Natural killer cell (primary cell): ENCODE measurements around the gene CRTC1. TPM values are rescaled to one million over a fixed set of nuclear protein-coding genes. Genes with fewer than 3 reads are reported as not detected.
"Not testable (repeated sequence)": the region's sequence is repeated elsewhere in the genome, so short reads cannot be mapped to it uniquely, and the experiment has no call there.

Experiments
- ATAC-seq, 3 donors: fragments of 150-1000 bp in 2 of 3; fragments of 200-7000 bp in 1 of 3; cut with Tn5 transposase; 1 replicate in 1 of 3; 2 replicates in 2 of 3; pipeline ENCODE4 v1.10.0; 2021; ENCODE audit warnings: mild to moderate bottlenecking in 2 of 3, moderate library complexity in 2 of 3
- DNase-seq, 2 donors: peaks; one replicate each; pipeline versions ENCODE4 v3.0.0 to v3.0.0-alpha.2; 2013 to 2021; ENCODE audit warnings: mixed read lengths in 1 of 2
- H3K27ac ChIP-seq: one replicate; pipeline ENCODE4 v1.5.1; 2013; ENCODE audit warnings: mild to moderate bottlenecking, low read length
- H3K27me3 ChIP-seq: one replicate; pipeline ENCODE4 v1.6.1; 2013; ENCODE audit warnings: low read length; ENCODE audit not compliant: control insufficient read depth, insufficient read depth
- H3K36me3 ChIP-seq: one replicate; pipeline ENCODE4 v1.6.1; 2013; ENCODE audit warnings: low read length; ENCODE audit not compliant: control insufficient read depth, insufficient read depth
- H3K4me1 ChIP-seq: one replicate; pipeline ENCODE4 v1.6.1; 2013; ENCODE audit warnings: low read length; ENCODE audit not compliant: control insufficient read depth, insufficient read depth
- H3K4me3 ChIP-seq: one replicate; pipeline ENCODE4 v1.5.1; 2013; ENCODE audit warnings: low read length
- H3K9me3 ChIP-seq: one replicate; pipeline ENCODE4 v1.6.1; 2013; ENCODE audit warnings: low read length; ENCODE audit not compliant: control insufficient read depth, insufficient read depth
- H3K27ac Mint-ChIP-seq, 2 donors: one replicate each; pipeline ENCODE4 v1.8.0; 2022; ENCODE audit warnings: mild to moderate bottlenecking in 2 of 2, mixed read lengths in 2 of 2, moderate library complexity in 1 of 2
- H3K27me3 Mint-ChIP-seq, 2 donors: one replicate each; pipeline ENCODE4 v1.8.0; 2022; ENCODE audit warnings: low read depth in 2 of 2, mixed read lengths in 2 of 2
- H3K36me3 Mint-ChIP-seq: one replicate; pipeline ENCODE4 v1.8.0; 2022; ENCODE audit warnings: mixed read lengths
- H3K4me1 Mint-ChIP-seq, 2 donors: one replicate each; pipeline ENCODE4 v1.8.0; 2022; ENCODE audit warnings: mixed read lengths in 2 of 2
- H3K4me3 Mint-ChIP-seq: one replicate; pipeline ENCODE4 v1.8.0; 2022; ENCODE audit warnings: mild to moderate bottlenecking, moderate library complexity, mixed read lengths
- H3K9me3 Mint-ChIP-seq, 2 donors: one replicate each; pipeline ENCODE4 v1.8.0; 2022; ENCODE audit warnings: mixed read lengths in 2 of 2
- WGBS: methylation state at CpG from one replicate; pipeline ENCODE4 v1.1.7; 2013; ENCODE audit warnings: missing lambda C conversion rate; ENCODE audit not compliant: insufficient coverage; 5-methylcytosine and 5-hydroxymethylcytosine counted together
- intact Hi-C: fragments of 100-400 bp; cut with micrococcal nuclease; formaldehyde crosslinking; loops from one replicate; pipeline ENCODE4 v1.14.2; 2022
- total RNA-seq, 4 donors: library from RNA; stranded (reverse); fragments of 120-200 nt in 1 of 4; gene quantifications; one replicate each; pipeline versions ENCODE4 v1.2.3 to v1.2.4, GENCODE V29; 2013 to 2022
- TF ChIP-seq, protein P1 (sequence below): fragments of 200-600 bp; IDR thresholded peaks from one replicate; pipeline ENCODE4 v1.8.0; 2022; ENCODE audit warnings: antibody characterized with exemption

CRTC1 gene
- total RNA-seq, 3 donors from 2014 or later (not counting 1 experiment from before 2014, with no cell fraction given) = 14.1 to 17.0 (median 14.3) TPM

GRCh38 chr19:18723871-18724377 is 40.4 kb downstream of the CRTC1 start:
- no peaks in the 10 kb centered on the region for H3K27me3 Mint-ChIP-seq
- TF ChIP-seq, protein P1, sequence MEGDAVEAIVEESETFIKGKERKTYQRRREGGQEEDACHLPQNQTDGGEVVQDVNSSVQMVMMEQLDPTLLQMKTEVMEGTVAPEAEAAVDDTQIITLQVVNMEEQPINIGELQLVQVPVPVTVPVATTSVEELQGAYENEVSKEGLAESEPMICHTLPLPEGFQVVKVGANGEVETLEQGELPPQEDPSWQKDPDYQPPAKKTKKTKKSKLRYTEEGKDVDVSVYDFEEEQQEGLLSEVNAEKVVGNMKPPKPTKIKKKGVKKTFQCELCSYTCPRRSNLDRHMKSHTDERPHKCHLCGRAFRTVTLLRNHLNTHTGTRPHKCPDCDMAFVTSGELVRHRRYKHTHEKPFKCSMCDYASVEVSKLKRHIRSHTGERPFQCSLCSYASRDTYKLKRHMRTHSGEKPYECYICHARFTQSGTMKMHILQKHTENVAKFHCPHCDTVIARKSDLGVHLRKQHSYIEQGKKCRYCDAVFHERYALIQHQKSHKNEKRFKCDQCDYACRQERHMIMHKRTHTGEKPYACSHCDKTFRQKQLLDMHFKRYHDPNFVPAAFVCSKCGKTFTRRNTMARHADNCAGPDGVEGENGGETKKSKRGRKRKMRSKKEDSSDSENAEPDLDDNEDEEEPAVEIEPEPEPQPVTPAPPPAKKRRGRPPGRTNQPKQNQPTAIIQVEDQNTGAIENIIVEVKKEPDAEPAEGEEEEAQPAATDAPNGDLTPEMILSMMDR = no peak
- Histone ChIP-seq H3K27ac (no peak overlapping the region), H3K27me3 (no peaks in the 10 kb centered on the region), H3K4me3 (no peak overlapping the region), H3K9me3 (no peaks in the 10 kb centered on the region), H3K36me3 (no peaks in the 10 kb centered on the region), H3K4me1 (no peaks in the 10 kb centered on the region)
- WGBS = 87% methylated on average over 21 of the region's 21 CpGs
- peaks cover 4 to 20% of the 10 kb centered on the region in 2 donors for H3K4me1 Mint-ChIP-seq
- no peaks in the 10 kb centered on the region for H3K36me3 Mint-ChIP-seq
- H3K9me3 Mint-ChIP-seq = no peaks in the 10 kb centered on the region
- DNase-seq = no peak
- intact Hi-C loops = no loop called here
- H3K27ac Mint-ChIP-seq = no peak overlapping the region
- ATAC-seq = no peak
- H3K4me3 Mint-ChIP-seq = no peak overlapping the region

- intact Hi-C loops = no loop called here
- DNase-seq (no peak), ATAC-seq (no peak)
- Mint-ChIP-seq H3K36me3 (no peaks in the 10 kb centered on the region), H3K27me3 (no peaks in the 10 kb centered on the region), H3K27ac (peak overlapping the region in 1 of 2 donors; percentile 70), H3K4me3 (no peak overlapping the region), H3K4me1 (peaks cover 2 to 20% of the 10 kb centered on the region in 2 donors), H3K9me3 (no peaks in the 10 kb centered on the region)
- 95% methylated on average over 28 of the region's 30 CpGs for WGBS
- no peaks in the 10 kb centered on the region for H3K4me1 ChIP-seq
- TF ChIP-seq, protein P1 = no peak
- H3K4me3 ChIP-seq = no peak overlapping the region
- H3K9me3 ChIP-seq = no peaks in the 10 kb centered on the region
- no peak overlapping the region for H3K27ac ChIP-seq
- H3K36me3 ChIP-seq = no peaks in the 10 kb centered on the region
- no peaks in the 10 kb centered on the region for H3K27me3 ChIP-seq
These were observed 42.6 kb downstream of the CRTC1 start for GRCh38 chr19:18725841-18726770.

GRCh38 chr19:18726846-18727245 is 43.4 kb downstream of the CRTC1 start:
- no peaks in the 10 kb centered on the region for H3K27me3 ChIP-seq

DNA sequence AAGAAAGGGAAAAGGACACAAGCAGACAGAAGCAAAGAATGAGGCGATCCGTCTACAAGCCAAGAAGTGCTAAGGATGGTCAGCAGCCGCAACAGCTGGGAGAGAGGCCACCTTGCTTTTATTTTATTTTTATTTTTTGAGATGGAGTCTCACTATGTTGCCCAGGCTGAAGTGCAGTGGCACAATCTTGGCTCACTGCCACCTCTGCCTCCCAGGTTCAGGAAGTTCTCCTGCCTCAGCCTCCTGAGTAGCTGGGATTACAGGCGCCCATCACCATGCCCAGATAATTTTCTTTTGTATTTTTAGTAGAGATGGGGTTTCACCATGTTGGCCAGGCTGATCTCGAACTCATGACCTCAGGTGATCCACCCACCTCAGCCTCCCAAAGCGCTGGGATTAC is 44.1 kb downstream of the CRTC1 start:
- DNase-seq, H3K36me3 ChIP-seq, H3K9me3 ChIP-seq, H3K4me3 Mint-ChIP-seq, H3K9me3 Mint-ChIP-seq, H3K4me1 ChIP-seq, H3K27me3 ChIP-seq, H3K36me3 Mint-ChIP-seq, H3K4me3 ChIP-seq, intact Hi-C loops, H3K27ac Mint-ChIP-seq, H3K27me3 Mint-ChIP-seq, ATAC-seq, H3K27ac ChIP-seq: not testable (repeated sequence)
- WGBS = 100% methylated on average over 5 of the region's 6 CpGs
- H3K4me1 Mint-ChIP-seq = peaks cover 12 to 30% of the 10 kb centered on the region in 2 donors

More at GRCh38 chr19:18726846-18727245, 43.4 kb downstream of the CRTC1 start:
- Mint-ChIP-seq H3K4me3 (no peak overlapping the region), H3K36me3 (no peaks in the 10 kb centered on the region), H3K9me3 (no peaks in the 10 kb centered on the region), H3K27ac (no peak overlapping the region), H3K27me3 (no peaks in the 10 kb centered on the region), H3K4me1 (peaks cover 6 to 24% of the 10 kb centered on the region in 2 donors)
- Histone ChIP-seq H3K9me3 (no peaks in the 10 kb centered on the region), H3K4me1 (peaks cover 4% of the 10 kb centered on the region), H3K27ac (no peak overlapping the region), H3K36me3 (no peaks in the 10 kb centered on the region), H3K4me3 (no peak overlapping the region)
- 89% methylated on average over 6 of the region's 6 CpGs for whole genome bisulfite sequencing
- intact Hi-C loops = no loop called here
- ATAC-seq (no peak), DNase-seq (no peak)
- TF ChIP-seq, protein P1 = no peak
